ENCODE data around the gene INCA1.

DNA sequence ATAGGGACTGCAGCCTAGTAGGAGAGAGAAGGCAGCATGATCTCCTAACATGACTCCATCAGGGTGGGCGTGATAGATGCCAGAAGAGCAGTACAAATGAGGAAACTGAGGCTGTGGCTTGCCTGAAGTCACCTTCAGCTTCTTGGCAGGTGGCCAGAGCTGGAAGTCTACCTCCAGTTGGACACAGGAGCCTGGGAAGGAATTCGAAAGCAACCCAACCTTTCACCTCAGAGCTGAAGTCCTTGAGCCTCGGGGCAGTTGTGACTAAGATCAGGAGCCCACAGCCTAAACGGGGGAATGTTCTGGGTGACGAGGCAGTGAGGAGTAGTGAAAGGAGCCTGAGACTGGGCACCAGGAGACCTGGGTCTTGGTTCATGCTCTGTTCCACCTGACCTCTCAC, 47.3 kb upstream of the INCA1 start:
- TF ChIP-seq, protein P1, sequence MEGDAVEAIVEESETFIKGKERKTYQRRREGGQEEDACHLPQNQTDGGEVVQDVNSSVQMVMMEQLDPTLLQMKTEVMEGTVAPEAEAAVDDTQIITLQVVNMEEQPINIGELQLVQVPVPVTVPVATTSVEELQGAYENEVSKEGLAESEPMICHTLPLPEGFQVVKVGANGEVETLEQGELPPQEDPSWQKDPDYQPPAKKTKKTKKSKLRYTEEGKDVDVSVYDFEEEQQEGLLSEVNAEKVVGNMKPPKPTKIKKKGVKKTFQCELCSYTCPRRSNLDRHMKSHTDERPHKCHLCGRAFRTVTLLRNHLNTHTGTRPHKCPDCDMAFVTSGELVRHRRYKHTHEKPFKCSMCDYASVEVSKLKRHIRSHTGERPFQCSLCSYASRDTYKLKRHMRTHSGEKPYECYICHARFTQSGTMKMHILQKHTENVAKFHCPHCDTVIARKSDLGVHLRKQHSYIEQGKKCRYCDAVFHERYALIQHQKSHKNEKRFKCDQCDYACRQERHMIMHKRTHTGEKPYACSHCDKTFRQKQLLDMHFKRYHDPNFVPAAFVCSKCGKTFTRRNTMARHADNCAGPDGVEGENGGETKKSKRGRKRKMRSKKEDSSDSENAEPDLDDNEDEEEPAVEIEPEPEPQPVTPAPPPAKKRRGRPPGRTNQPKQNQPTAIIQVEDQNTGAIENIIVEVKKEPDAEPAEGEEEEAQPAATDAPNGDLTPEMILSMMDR (IDR thresholded peaks at IDR 0.05; ENCODE audit: borderline replicate concordance, extremely low read depth, low read length, poor library complexity, severe bottlenecking), result no peak
- no peak for TF ChIP-seq EZH2 (IDR thresholded peaks at IDR 0.05; ENCODE audit: borderline replicate concordance, low read depth, low read length, severe bottlenecking)

Data from DND-41 (cell line).